IMR-90 (cell line): ENCODE results near the gene DDAH2.

Source experiments
- BHLHE40 ChIP-seq: fragments of 150-350 bp; IDR thresholded peaks from 2 replicates; pipeline ENCODE4 v1.6.1; 2016; ENCODE audit warnings: mild to moderate bottlenecking, low read depth, low read length
- CEBPB ChIP-seq: IDR thresholded peaks from 2 replicates; pipeline ENCODE4 v1.6.1; 2012; ENCODE audit warnings: low read depth, low read length, improper control_type of control experiment
- CTCF ChIP-seq: conservative IDR thresholded peaks from 2 replicates; pipeline ENCODE4 v1.5.1; 2012; ENCODE audit warnings: mild to moderate bottlenecking, low read depth, low read length, improper control_type of control experiment
- ELK1 ChIP-seq: fragments of 150-350 bp; IDR thresholded peaks from 2 replicates; pipeline ENCODE4 v1.6.1; 2016; ENCODE audit warnings: low read depth, mild to moderate bottlenecking, low read length, moderate library complexity, borderline replicate concordance
- MAFK ChIP-seq: IDR thresholded peaks from 2 replicates; pipeline ENCODE4 v1.6.1; 2012; ENCODE audit warnings: low read depth, low read length, improper control_type of control experiment
- MAZ ChIP-seq: IDR thresholded peaks from 2 replicates; pipeline ENCODE4 v1.6.1; 2012; ENCODE audit warnings: low read depth, mild to moderate bottlenecking, low read length, improper control_type of control experiment, moderate library complexity, borderline replicate concordance
- MXI1 ChIP-seq: IDR thresholded peaks from 2 replicates; pipeline ENCODE4 v1.6.1; 2012; ENCODE audit warnings: low read depth, mild to moderate bottlenecking, low read length, moderate library complexity, borderline replicate concordance
- NFE2L2 ChIP-seq: fragments of 150-350 bp; IDR thresholded peaks from 2 replicates; pipeline ENCODE4 v1.6.1; 2016; ENCODE audit warnings: low read depth, mild to moderate bottlenecking, low read length
- POLR2A ChIP-seq: IDR thresholded peaks from 2 replicates; pipeline ENCODE4 v1.6.1; 2012; ENCODE audit warnings: mild to moderate bottlenecking, low read depth, low read length
- RAD21 ChIP-seq: IDR thresholded peaks from 2 replicates; pipeline ENCODE4 v1.6.1; 2012; ENCODE audit warnings: low read length, improper control_type of control experiment
- RCOR1 ChIP-seq: IDR thresholded peaks from 2 replicates; pipeline ENCODE4 v1.6.1; 2012; ENCODE audit warnings: mild to moderate bottlenecking, low read length, improper control_type of control experiment; ENCODE audit not compliant: insufficient replicate concordance
- RFX5 ChIP-seq: IDR thresholded peaks from 2 replicates; pipeline ENCODE4 v1.8.0; 2012; ENCODE audit warnings: low read depth, mild to moderate bottlenecking, low read length, moderate library complexity
- SMC3 ChIP-seq: fragments of 150-350 bp; IDR thresholded peaks from 2 replicates; pipeline ENCODE4 v1.6.1; 2016; ENCODE audit warnings: low read depth, mild to moderate bottlenecking, antibody characterized with exemption, low read length, moderate library complexity
- USF2 ChIP-seq: fragments of 150-350 bp; IDR thresholded peaks from 2 replicates; pipeline ENCODE4 v1.6.1; 2017; ENCODE audit warnings: mild to moderate bottlenecking, antibody characterized with exemption, low read length, low read depth

GRCh38 chr6:31710523-31711219, 18.4 kb downstream of the DDAH2 start:
- TF ChIP-seq RCOR1 (no peak), POLR2A (no peak), MXI1 (no peak), CEBPB (no peak), CTCF (no peak), MAZ (no peak), ELK1 (no peak), USF2 (no peak), MAFK (no peak), RFX5 (no peak), BHLHE40 (no peak), RAD21 (no peak), NFE2L2 (no peak), SMC3 (no peak)
